ENCODE data around the gene VAT1L.

VAT1L gene

DNA sequence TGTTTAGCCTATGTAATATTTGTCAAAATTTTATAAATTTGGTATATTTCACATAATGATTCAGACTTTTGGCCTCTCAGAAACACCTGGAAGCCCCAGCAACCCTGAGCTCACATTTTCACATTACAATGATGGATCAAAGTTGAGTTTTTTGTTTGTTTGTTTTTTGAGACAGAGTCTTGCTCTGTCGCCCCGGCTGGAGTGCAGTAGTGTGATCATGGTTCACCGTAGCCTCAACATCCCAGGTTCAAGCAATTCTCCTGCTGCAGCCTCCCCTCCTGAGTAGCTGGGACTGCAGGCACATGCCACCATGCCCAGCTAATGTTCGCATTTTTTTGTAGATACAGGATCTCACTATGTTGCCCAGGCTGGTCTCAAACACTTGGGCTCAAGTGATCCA is 10.6 kb upstream of the VAT1L start:
- no peak for DNase-seq (ENCODE audit: low read depth)
- H3K4me3 ChIP-seq (ENCODE audit: low read depth, low read length): no peak overlapping the region

GRCh38 chr16:77780378-77780837 is 8.0 kb upstream of the VAT1L start:
- peak; percentile 90 for DNase-seq (ENCODE audit: low read depth)
- H3K4me3 ChIP-seq (ENCODE audit: low read depth, low read length): no peak overlapping the region

DNA sequence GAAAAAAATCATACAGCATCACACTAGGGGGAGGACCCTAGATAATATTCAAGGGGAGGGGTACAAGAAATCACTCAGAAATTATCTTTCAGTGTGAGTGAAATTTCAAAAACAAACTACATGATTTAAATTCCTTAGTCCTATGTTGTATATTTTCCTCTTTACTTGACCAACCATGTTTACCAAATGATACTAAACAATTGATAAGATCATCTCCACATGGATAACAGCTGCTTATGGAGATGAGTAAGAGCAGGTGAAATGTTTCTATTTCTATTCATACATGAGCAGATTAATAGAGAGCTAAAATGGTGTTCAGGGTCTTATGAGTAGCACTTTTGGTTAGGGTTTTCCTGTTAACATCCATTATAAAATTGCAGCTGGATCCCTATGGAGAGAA is 7.3 kb upstream of the VAT1L start:
- DNase-seq (ENCODE audit: low read depth): no peak
- H3K4me3 ChIP-seq (ENCODE audit: low read depth, low read length): no peak overlapping the region

DNA sequence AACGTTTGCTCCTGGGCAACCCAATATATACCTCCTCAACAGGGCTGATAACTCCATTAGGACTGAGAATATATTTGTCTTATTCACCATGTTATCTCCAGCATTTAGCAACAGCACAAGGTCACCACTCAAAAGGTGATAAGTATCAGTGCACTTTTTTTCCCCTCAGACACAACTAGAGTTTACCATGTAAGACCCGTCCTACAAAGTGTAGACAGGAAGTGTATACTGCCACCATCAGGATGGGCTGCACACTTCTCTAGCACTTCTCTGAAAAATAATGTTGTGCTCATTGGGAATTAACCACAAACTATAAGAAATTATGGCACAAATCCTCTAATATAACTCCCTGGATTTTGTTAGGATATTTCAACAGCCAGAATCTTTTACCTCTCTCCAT is 5.7 kb upstream of the VAT1L start:
- no peak overlapping the region for H3K4me3 ChIP-seq (ENCODE audit: low read depth, low read length)
- DNase-seq (ENCODE audit: low read depth): no peak

DNA sequence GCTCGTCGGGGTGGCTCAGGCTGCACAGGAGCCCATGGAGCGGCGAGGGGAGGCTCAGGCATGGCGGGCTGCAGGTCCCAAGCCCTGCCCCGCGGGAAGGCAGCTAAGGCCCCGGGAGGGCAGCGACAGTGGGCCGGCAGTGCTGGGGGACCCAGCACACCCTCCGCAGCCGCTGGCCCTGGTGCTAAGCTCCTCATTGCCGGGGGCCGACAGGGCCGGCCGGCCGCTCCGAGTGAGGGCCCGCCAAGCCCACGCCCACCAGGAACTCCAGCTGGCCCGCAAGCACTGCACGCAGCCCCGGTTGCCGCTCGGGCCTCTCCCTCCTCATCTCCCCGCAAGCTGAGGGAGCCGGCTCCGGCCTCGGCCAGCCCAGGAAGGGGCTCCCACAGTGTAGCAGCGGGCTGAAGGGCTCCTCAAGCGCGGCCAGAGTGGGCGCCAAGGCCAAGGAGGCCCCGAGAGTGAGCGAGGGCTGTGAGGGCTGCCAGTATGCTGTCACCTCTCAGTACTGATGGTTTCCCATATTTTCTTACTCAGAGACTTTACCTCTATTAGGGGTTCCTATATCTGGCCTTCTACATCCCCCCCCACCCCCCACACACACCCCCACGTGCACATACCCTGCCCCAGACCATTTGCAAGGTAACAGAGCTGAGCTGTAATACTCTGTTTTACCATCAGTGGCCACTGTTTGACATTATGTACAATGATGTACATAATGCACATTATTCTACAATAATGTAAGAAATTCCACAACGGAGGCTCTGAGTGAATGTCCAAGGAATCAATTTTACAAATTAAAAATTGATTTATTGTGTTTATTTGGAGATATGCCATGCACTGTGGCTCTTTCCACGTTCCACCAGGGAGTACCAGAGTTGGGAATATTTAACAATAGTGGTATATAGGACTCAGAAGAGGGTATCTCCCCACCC is 3.7 kb upstream of the VAT1L start:
- DNase-seq (ENCODE audit: low read depth): no peak
- no peak overlapping the region for H3K4me3 ChIP-seq (ENCODE audit: low read depth, low read length)

GRCh38 chr16:77785373-77785764 is 3.0 kb upstream of the VAT1L start:
- no peak overlapping the region for H3K4me3 ChIP-seq (ENCODE audit: low read depth, low read length)

GRCh38 chr16:77786186-77786847 is 2.0 kb upstream of the VAT1L start:
- no peak overlapping the region for H3K4me3 ChIP-seq (ENCODE audit: low read depth, low read length)
- DNase-seq (ENCODE audit: low read depth): no peak

More at GRCh38 chr16:77785373-77785764, 3.0 kb upstream of the VAT1L start:
- no peak for DNase-seq (ENCODE audit: low read depth)

GRCh38 chr16:77787452-77787851 is 912 bp upstream of the VAT1L start:
- no peak overlapping the region for H3K4me3 ChIP-seq (ENCODE audit: low read depth, low read length)

DNA sequence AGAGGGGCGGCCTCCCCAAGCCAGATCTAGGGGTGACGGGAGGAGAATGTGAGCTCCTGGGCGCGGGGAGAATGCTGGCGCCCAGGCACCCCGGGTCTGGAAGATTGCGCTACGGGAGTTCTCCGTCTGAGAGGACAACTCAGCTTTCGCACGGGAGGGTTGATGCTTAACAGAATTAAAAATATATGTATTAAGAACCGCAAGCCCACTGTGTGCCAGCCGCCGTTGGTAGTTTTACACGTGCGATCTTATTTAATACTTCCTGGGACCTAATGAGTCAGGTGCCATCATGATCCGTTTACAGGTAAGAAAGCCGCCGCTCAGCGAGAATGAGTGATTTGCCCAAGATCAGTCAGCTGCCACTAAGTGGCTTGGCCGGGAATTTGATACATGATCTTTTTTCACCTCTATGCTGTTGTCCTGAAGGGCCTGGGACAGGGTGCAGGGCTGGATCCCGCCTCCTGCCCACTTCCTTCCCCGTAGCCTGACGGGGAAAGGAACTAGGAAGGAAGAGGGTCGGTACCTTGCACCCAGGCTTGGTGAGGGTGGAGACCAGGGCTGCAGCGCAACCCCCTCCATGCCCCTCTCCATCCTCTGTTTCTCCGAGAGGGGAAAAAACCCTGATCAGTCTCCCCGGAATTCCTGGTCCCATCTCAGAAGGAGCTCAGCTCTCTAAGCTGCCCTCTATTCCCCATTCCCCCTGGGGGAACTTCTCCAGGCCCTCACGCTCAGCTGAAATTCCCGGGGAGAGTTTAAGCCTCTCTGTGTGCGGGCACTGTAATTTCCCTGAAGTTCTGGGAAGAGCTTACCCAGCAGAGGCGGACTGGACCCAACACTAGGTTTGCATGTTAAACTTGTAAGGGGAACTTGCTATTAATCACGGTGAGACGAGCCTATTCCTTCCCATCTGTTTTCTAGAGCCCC is 983 bp downstream of the VAT1L start:
- no peak for DNase-seq (ENCODE audit: low read depth)
- H3K4me3 ChIP-seq (ENCODE audit: low read depth, low read length): peak overlapping the region; percentile 73

More at GRCh38 chr16:77787452-77787851, 912 bp upstream of the VAT1L start:
- no peak for DNase-seq (ENCODE audit: low read depth)

GRCh38 chr16:77790009-77790372 is 1.6 kb downstream of the VAT1L start:
- peak overlapping the region; percentile 73 for H3K4me3 ChIP-seq (ENCODE audit: low read depth, low read length)
- no peak for DNase-seq (ENCODE audit: low read depth)

- DNase-seq (ENCODE audit: low read depth): no peak
- H3K4me3 ChIP-seq (ENCODE audit: low read depth, low read length): no peak overlapping the region
These were observed 2.5 kb downstream of the VAT1L start for GRCh38 chr16:77790912-77791311.

GRCh38 chr16:77793417-77793816 is 5.1 kb downstream of the VAT1L start:
- no peak overlapping the region for H3K4me3 ChIP-seq (ENCODE audit: low read depth, low read length)
- no peak for DNase-seq (ENCODE audit: low read depth)

DNA sequence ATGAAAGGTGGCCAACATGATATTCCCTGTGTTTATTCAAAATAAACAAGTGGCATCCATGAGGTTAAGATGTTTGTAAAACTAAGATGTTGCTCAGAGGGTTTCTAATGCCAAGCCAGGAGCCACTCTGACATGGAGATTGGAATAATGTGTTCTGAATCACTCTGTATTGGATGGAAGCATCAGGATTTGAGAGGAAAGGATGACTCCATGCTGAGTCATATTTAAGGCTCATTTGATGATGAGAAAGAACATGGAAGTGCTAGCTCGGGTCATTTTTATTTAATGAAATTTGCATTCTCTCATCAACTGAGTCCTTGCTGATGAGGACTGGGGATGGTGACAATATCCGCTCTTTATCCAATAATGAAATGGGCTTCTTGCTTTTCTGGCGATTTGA is 6.2 kb downstream of the VAT1L start:
- H3K4me3 ChIP-seq (ENCODE audit: low read depth, low read length): no peak overlapping the region
- peak; percentile 48 for DNase-seq (ENCODE audit: low read depth)

GRCh38 chr16:77801817-77802216 is 13.5 kb downstream of the VAT1L start:
- DNase-seq (ENCODE audit: low read depth): no peak
- no peak overlapping the region for H3K4me3 ChIP-seq (ENCODE audit: low read depth, low read length)

DNA sequence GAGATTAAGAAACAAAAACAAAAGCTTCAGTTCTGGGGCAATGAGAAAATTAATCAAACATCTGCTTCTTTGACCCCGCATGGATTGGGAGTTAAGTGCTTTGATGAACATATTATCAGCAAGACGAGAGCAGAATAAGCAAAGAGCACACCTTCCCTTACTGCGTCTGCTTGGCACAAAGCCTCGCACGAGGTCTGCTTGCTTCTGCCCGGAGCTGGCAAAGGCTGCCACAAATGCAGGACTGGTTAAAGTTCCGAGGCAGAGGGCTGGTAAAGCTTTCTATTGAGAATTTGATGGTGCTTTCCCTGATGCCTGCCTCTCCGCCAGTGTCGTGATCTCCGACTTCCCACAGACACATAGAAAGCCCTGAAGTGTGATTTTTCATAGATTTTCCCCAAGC is 17.0 kb downstream of the VAT1L start:
- no peak overlapping the region for H3K4me3 ChIP-seq (ENCODE audit: low read depth, low read length)
- DNase-seq (ENCODE audit: low read depth): no peak

DNA sequence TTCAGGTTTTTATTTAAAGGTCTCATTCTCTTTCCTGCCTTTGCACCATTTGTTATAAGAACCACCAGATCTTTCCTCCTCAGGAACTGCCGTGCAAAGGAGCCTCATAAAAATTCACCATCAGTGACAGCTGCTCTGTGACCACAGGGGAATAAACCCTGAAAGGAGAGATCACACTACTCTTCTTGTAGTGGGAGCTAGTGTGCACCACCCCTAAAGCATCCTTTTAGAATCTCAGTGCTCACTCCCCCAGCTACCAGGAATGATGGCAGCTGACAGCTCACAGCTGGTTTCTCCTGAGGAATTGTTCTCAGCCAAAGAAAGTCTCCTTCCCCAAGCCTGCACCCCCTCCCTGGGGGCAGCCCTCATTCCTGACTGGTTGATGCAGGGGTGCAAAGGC is 18.7 kb downstream of the VAT1L start:
- DNase-seq (ENCODE audit: low read depth): no peak
- H3K4me3 ChIP-seq (ENCODE audit: low read depth, low read length): no peak overlapping the region

DNA sequence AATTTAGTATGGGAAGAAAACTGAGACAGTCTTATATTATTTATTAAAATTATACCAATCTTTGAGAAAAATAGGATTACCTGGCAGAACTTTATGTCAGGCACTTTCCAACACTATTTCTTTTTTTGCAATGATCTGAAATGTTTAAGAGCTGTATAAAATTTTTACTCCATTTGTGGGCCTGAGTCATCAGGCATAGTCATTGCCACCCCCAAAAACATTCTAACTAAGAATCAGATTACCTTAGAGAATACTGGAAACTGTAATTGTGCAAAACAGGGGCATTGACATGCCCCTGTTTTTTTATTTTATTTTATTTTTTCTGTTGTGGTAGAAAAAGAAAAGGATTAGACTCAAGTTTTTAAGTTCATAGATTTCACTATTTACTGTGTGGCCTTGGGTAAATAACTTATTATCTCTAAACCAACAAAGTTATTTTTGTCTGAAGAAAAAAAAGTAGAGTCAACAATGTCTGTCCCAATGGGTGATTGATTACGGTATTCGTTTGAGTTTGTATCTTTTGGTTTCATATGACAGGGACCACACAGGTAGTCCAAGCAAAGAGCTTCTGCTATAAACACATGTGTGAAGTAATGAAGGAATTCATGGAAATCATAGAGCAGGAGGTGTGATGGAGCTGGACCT is 24.6 kb downstream of the VAT1L start:
- H3K4me3 ChIP-seq (ENCODE audit: low read depth, low read length): no peak overlapping the region
- DNase-seq (ENCODE audit: low read depth): no peak

DNA sequence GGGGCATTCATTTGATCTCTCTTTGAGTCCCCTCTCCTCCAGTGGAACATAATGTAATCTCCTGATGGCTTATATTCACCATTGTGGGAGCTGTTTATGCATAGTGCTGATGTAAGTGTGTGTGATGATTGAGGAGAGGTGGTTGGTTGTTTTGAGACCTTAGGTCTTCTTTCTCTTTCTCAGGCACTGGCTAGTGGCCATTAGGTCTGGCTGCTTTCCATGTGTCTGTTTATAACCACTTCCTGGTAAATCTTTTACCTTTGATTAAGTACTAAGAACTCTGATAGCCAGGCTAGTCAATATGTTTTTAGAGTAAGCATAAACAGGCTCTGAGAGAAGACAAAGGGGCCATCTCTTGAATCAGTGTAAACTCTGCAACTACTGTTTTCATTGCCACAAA is 27.9 kb downstream of the VAT1L start:
- no peak overlapping the region for H3K4me3 ChIP-seq (ENCODE audit: low read depth, low read length)
- peak; percentile 52 for DNase-seq (ENCODE audit: low read depth)

DNA sequence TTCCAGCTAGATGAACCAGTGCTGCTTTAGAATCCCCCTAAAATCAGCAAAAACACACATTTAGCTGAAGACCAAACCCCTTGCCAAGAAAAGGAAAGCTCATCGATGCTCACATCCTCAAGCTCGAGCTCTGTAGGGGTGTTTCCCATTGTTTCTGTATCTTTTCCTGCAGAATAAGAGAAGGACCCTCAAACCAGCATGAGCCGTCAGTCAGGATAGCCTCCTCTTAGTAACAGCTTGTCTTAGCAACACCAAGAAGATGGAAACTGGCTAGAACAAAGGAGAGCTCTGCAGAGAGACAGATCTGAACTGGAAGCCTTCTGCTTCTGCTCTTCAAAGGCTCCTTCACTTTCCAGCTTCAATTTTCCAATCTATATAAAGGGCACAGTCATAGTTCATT is 32.0 kb downstream of the VAT1L start:
- DNase-seq (ENCODE audit: low read depth): no peak
- H3K4me3 ChIP-seq (ENCODE audit: low read depth, low read length): no peak overlapping the region
